Natural killer cell (primary cell): ENCODE data around the gene MRPL41. TPM values are rescaled to one million over a fixed set of nuclear protein-coding genes. Genes with fewer than 3 reads are reported as not detected.
A peak's percentile ranks its signal among the peaks of the same experiment; 100 is the strongest.
"Not testable (repeated sequence)": the region's sequence is repeated elsewhere in the genome, so short reads cannot be mapped to it uniquely, and the experiment has no call there.

ENCODE experiments used
- ATAC-seq, 3 donors: fragments of 150-1000 bp in 2 of 3; fragments of 200-7000 bp in 1 of 3; cut with Tn5 transposase; 1 replicate in 1 of 3; 2 replicates in 2 of 3; pipeline ENCODE4 v1.10.0; 2021; ENCODE audit warnings: mild to moderate bottlenecking in 2 of 3, moderate library complexity in 2 of 3
- DNase-seq, 2 donors: peaks; one replicate each; pipeline versions ENCODE4 v3.0.0 to v3.0.0-alpha.2; 2013 to 2021; ENCODE audit warnings: mixed read lengths in 1 of 2
- H3K27ac ChIP-seq: one replicate; pipeline ENCODE4 v1.5.1; 2013; ENCODE audit warnings: mild to moderate bottlenecking, low read length
- H3K27me3 ChIP-seq: one replicate; pipeline ENCODE4 v1.6.1; 2013; ENCODE audit warnings: low read length; ENCODE audit not compliant: control insufficient read depth, insufficient read depth
- H3K36me3 ChIP-seq: one replicate; pipeline ENCODE4 v1.6.1; 2013; ENCODE audit warnings: low read length; ENCODE audit not compliant: control insufficient read depth, insufficient read depth
- H3K4me1 ChIP-seq: one replicate; pipeline ENCODE4 v1.6.1; 2013; ENCODE audit warnings: low read length; ENCODE audit not compliant: control insufficient read depth, insufficient read depth
- H3K4me3 ChIP-seq: one replicate; pipeline ENCODE4 v1.5.1; 2013; ENCODE audit warnings: low read length
- H3K9me3 ChIP-seq: one replicate; pipeline ENCODE4 v1.6.1; 2013; ENCODE audit warnings: low read length; ENCODE audit not compliant: control insufficient read depth, insufficient read depth
- H3K27ac Mint-ChIP-seq, 2 donors: one replicate each; pipeline ENCODE4 v1.8.0; 2022; ENCODE audit warnings: mild to moderate bottlenecking in 2 of 2, mixed read lengths in 2 of 2, moderate library complexity in 1 of 2
- H3K27me3 Mint-ChIP-seq, 2 donors: one replicate each; pipeline ENCODE4 v1.8.0; 2022; ENCODE audit warnings: low read depth in 2 of 2, mixed read lengths in 2 of 2
- H3K36me3 Mint-ChIP-seq: one replicate; pipeline ENCODE4 v1.8.0; 2022; ENCODE audit warnings: mixed read lengths
- H3K4me1 Mint-ChIP-seq, 2 donors: one replicate each; pipeline ENCODE4 v1.8.0; 2022; ENCODE audit warnings: mixed read lengths in 2 of 2
- H3K4me3 Mint-ChIP-seq: one replicate; pipeline ENCODE4 v1.8.0; 2022; ENCODE audit warnings: mild to moderate bottlenecking, moderate library complexity, mixed read lengths
- H3K9me3 Mint-ChIP-seq, 2 donors: one replicate each; pipeline ENCODE4 v1.8.0; 2022; ENCODE audit warnings: mixed read lengths in 2 of 2
- CTCF ChIP-seq: fragments of 200-600 bp; IDR thresholded peaks from one replicate; pipeline ENCODE4 v1.8.0; 2022; ENCODE audit warnings: antibody characterized with exemption
- WGBS: methylation state at CpG from one replicate; pipeline ENCODE4 v1.1.7; 2013; ENCODE audit warnings: missing lambda C conversion rate; ENCODE audit not compliant: insufficient coverage; 5-methylcytosine and 5-hydroxymethylcytosine counted together
- intact Hi-C: fragments of 100-400 bp; cut with micrococcal nuclease; formaldehyde crosslinking; loops from one replicate; pipeline ENCODE4 v1.14.2; 2022
- total RNA-seq, 4 donors: library from RNA; stranded (reverse); fragments of 120-200 nt in 1 of 4; gene quantifications; one replicate each; pipeline versions ENCODE4 v1.2.3 to v1.2.4, GENCODE V29; 2013 to 2022

MRPL41 gene
- total RNA-seq, 3 donors from 2014 or later (not counting 1 experiment from before 2014, with no cell fraction given): 11.5 to 17.9 (median 16.8) TPM

GRCh38 chr9:137509198-137509597 is 42.5 kb upstream of the MRPL41 start:
- no peak overlapping the region for H3K27ac Mint-ChIP-seq
- Histone ChIP-seq H3K4me3 (no peak overlapping the region), H3K9me3 (no peaks in the 10 kb centered on the region), H3K4me1 (no peaks in the 10 kb centered on the region), H3K27me3 (no peaks in the 10 kb centered on the region), H3K36me3 (no peaks in the 10 kb centered on the region), H3K27ac (no peak overlapping the region)
- intact Hi-C loops: no loop called here
- no peaks in the 10 kb centered on the region for H3K36me3 Mint-ChIP-seq
- H3K4me3 Mint-ChIP-seq: no peak overlapping the region
- WGBS: 94% methylated on average over 14 of the region's 14 CpGs
- no peaks in the 10 kb centered on the region for H3K27me3 Mint-ChIP-seq
- TF ChIP-seq CTCF: no peak
- no peak for ATAC-seq
- no peaks in the 10 kb centered on the region for H3K9me3 Mint-ChIP-seq
- DNase-seq: no peak
- H3K4me1 Mint-ChIP-seq: peaks cover 6 to 16% of the 10 kb centered on the region in 2 donors

- intact Hi-C loops, H3K36me3 ChIP-seq, H3K9me3 Mint-ChIP-seq, H3K27me3 ChIP-seq, H3K27ac ChIP-seq, H3K27me3 Mint-ChIP-seq, H3K9me3 ChIP-seq, H3K36me3 Mint-ChIP-seq, DNase-seq, ATAC-seq, H3K4me3 ChIP-seq, H3K4me3 Mint-ChIP-seq, H3K27ac Mint-ChIP-seq: not testable (repeated sequence)
- 95% methylated on average over 22 of the region's 22 CpGs for WGBS
- peaks cover 11% of the 10 kb centered on the region for H3K4me1 ChIP-seq
- peaks cover 6 to 16% of the 10 kb centered on the region in 2 donors for H3K4me1 Mint-ChIP-seq
Observed at GRCh38 chr9:137511126-137511525, 40.6 kb upstream of the MRPL41 start.

GRCh38 chr9:137511758-137512463 is 39.8 kb upstream of the MRPL41 start:
- Histone ChIP-seq H3K27ac (no peak overlapping the region), H3K4me3 (no peak overlapping the region), H3K36me3 (no peaks in the 10 kb centered on the region), H3K4me1 (peaks cover 14% of the 10 kb centered on the region), H3K27me3 (no peaks in the 10 kb centered on the region), H3K9me3 (no peaks in the 10 kb centered on the region)
- no peak for TF ChIP-seq CTCF
- Mint-ChIP-seq H3K9me3 (no peaks in the 10 kb centered on the region), H3K4me1 (peaks cover 6 to 16% of the 10 kb centered on the region in 2 donors), H3K4me3 (no peak overlapping the region), H3K36me3 (no peaks in the 10 kb centered on the region), H3K27ac (no peak overlapping the region), H3K27me3 (no peaks in the 10 kb centered on the region)
- ATAC-seq (no peak), DNase-seq (no peak)
- WGBS: 93% methylated on average over 25 of the region's 25 CpGs
- intact Hi-C loops: no loop called here

- H3K9me3 Mint-ChIP-seq, ATAC-seq, H3K27ac ChIP-seq, H3K27me3 Mint-ChIP-seq, H3K36me3 Mint-ChIP-seq, DNase-seq, intact Hi-C loops, H3K4me3 Mint-ChIP-seq, H3K9me3 ChIP-seq, H3K36me3 ChIP-seq, H3K4me3 ChIP-seq, H3K27me3 ChIP-seq: not testable (repeated sequence)
- Mint-ChIP-seq H3K27ac (peak overlapping the region; percentile 39 to 77), H3K4me1 (peaks cover 6 to 16% of the 10 kb centered on the region in 2 donors)
- H3K4me1 ChIP-seq: peaks cover 14% of the 10 kb centered on the region
- WGBS: 80% methylated on average over 5 of the region's 5 CpGs
Observed at GRCh38 chr9:137513136-137513535, 38.5 kb upstream of the MRPL41 start.

- DNase-seq, H3K36me3 ChIP-seq, H3K27me3 Mint-ChIP-seq, H3K27me3 ChIP-seq, intact Hi-C loops, H3K36me3 Mint-ChIP-seq, H3K9me3 Mint-ChIP-seq, H3K4me3 ChIP-seq, H3K27ac ChIP-seq, H3K9me3 ChIP-seq: not testable (repeated sequence)
- peaks cover 14% of the 10 kb centered on the region for H3K4me1 ChIP-seq
- Mint-ChIP-seq H3K4me3 (peak overlapping the region; percentile 50), H3K27ac (peak overlapping the region; percentile 39 to 77), H3K4me1 (peaks cover 6 to 13% of the 10 kb centered on the region in 2 donors)
- 76% methylated on average over 42 of the region's 42 CpGs for WGBS
- ATAC-seq: peak in 2 of 3 donors; percentile 40 to 50
Observed at GRCh38 chr9:137513801-137514570, 37.7 kb upstream of the MRPL41 start.
